ENCODE measurements around the gene KIAA1328. TPM values are rescaled to one million over a fixed set of nuclear protein-coding genes. Genes with fewer than 3 reads are reported as not detected.
A peak's percentile ranks its signal among the peaks of the same experiment; 100 is the strongest.

The KIAA1328 gene
- total and polyA plus RNA-seq, 9 of the 15 experiments (the other 6 are each of a cell fraction or from before 2014, with no cell fraction given), result 4.0 to 8.6 (median 7.4) TPM

GRCh38 chr18:36808681-36809080 lies 20.2 kb upstream of the KIAA1328 start (continued):
- TF ChIP-seq PBX2 (CRISPR knock-in tag; IDR thresholded peaks at IDR 0.05; ENCODE audit: low read depth) (no peak), PBX2 (tag; conservative IDR thresholded peaks at IDR 0.05; ENCODE audit: low read depth) (no peak)

GRCh38 chr18:36809590-36810381 lies 19.1 kb upstream of the KIAA1328 start:
- H3K4me1 ChIP-seq (replicated peaks in 1 of 2; ENCODE audit: control insufficient read depth in 2 of 2, insufficient read depth in 2 of 2, low read length in 2 of 2), result peaks cover 0 to 18% of the 10 kb centered on the region in 2 experiments; a peak in 2 of 5 replicates
- CTCF ChIA-PET (ENCODE audit: low intra/inter-chr PET ratio), result interaction anchor here (1.4 to 2.6 kb wide), 4 partner anchors 40 to 714 kb away, joined by 3 to 14 read pairs (median 6); no protein-coding TSS in a partner anchor
- H3K9me3 ChIP-seq (replicated peaks; ENCODE audit: control insufficient read depth, insufficient read depth, low read depth, low read length), result no peaks in the 10 kb centered on the region
- H3K9ac ChIP-seq (ENCODE audit: insufficient read depth in 1 of 2, low read depth in 2 of 2, low read length in 2 of 2), result no peak overlapping the region
- POLR2A ChIA-PET, result interaction anchor here (0.9 kb wide), 1 partner anchor 9 kb away, joined by 4 read pairs; no protein-coding TSS in a partner anchor
- 32% methylated on average over 6 of the region's 6 CpGs for WGBS (ENCODE audit: insufficient coverage, low coverage, missing lambda C conversion rate)
- FAIRE-seq (peak; percentile 97), ATAC-seq (peak; percentile 91), DNase-seq (ENCODE audit: extremely low read depth in 1 of 4, low spot score in 3 of 4) (peak; percentile 79 to 82 (median 82))
- H2AFZ ChIP-seq (ENCODE audit: low read depth, low read length), result no peak overlapping the region
- H4K20me1 ChIP-seq (replicated peaks; ENCODE audit: control insufficient read depth, insufficient read depth, low read length), result no peaks in the 10 kb centered on the region
- intact Hi-C loops (cut with micrococcal nuclease) (loop anchor here (1.0 to 5.0 kb wide), 3 partner anchors 42 to 121 kb away; no protein-coding TSS in a partner anchor), in situ Hi-C loops (cut with MboI) (no loop called here)
- peaks cover 15% of the 10 kb centered on the region for H3K79me2 ChIP-seq (ENCODE audit: control insufficient read depth, insufficient read depth, low read length)
- peaks cover 84% of the 10 kb centered on the region for H3K36me3 ChIP-seq (ENCODE audit: control insufficient read depth, insufficient read depth, low read length)
- H3K27me3 ChIP-seq (ENCODE audit: control insufficient read depth in 2 of 2, insufficient read depth in 2 of 2, low read length in 2 of 2), result no peaks in the 10 kb centered on the region
- H3K4me3 ChIP-seq, result no peak overlapping the region
- no peak overlapping the region for H3K4me2 ChIP-seq (ENCODE audit: insufficient read depth, low read length)
- BruUV-seq (replicated peaks), result no TSS peak
- peaks cover 5% of the 10 kb centered on the region for H3K9me1 ChIP-seq (ENCODE audit: control insufficient read depth, insufficient read depth, low read length)
- no peak overlapping the region for H3K27ac ChIP-seq (ENCODE audit: extremely low read depth, low read depth, low read length)
- TF ChIP-seq YY1 (IDR thresholded peaks at IDR 0.05; ENCODE audit: borderline replicate concordance in 1 of 3, control insufficient read depth in 1 of 3, extremely low read depth in 1 of 3, insufficient read depth in 3 of 3, insufficient read length in 1 of 3, insufficient replicate concordance in 2 of 3, low read depth in 1 of 3, low read length in 2 of 3), result peak in 1 of 3 experiments; percentile 27
- TF ChIP-seq ZNF12 (CRISPR knock-in tag; IDR thresholded peaks at IDR 0.05), result no peak
- TF ChIP-seq TCF3 (CRISPR knock-in tag; IDR thresholded peaks at IDR 0.05), result no peak
- TF ChIP-seq, protein P1, sequence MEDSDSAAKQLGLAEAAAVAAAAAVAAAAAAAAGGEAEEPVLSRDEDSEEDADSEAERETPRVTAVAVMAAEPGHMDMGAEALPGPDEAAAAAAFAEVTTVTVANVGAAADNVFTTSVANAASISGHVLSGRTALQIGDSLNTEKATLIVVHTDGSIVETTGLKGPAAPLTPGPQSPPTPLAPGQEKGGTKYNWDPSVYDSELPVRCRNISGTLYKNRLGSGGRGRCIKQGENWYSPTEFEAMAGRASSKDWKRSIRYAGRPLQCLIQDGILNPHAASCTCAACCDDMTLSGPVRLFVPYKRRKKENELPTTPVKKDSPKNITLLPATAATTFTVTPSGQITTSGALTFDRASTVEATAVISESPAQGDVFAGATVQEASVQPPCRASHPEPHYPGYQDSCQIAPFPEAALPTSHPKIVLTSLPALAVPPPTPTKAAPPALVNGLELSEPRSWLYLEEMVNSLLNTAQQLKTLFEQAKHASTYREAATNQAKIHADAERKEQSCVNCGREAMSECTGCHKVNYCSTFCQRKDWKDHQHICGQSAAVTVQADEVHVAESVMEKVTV (CRISPR knock-in tag; IDR thresholded peaks at IDR 0.05), result 0 out of 2 replicates have a peak, but pooled peaks have one; percentile 15
- TF ChIP-seq CHAMP1 (IDR thresholded peaks at IDR 0.05), result peak; percentile 30; the same call in 1 of the 2 replicates
- TF ChIP-seq RAD21 (CRISPR knock-in tag; conservative IDR thresholded peaks at IDR 0.05 in 1 of 2, IDR thresholded peaks at IDR 0.05 in 1 of 2), result peak; percentile 37 to 61

Data from K562 (cell line).